Posterior cingulate gyrus (tissue), 11 donors: ENCODE results near the gene ATM.
"Not testable (repeated sequence)": the region's sequence is repeated elsewhere in the genome, so short reads cannot be mapped to it uniquely, and the experiment has no call there.

Experiments
- DNase-seq, 10 donors: peaks; one replicate each; pipeline versions ENCODE4 v3.0.0 to v3.0.0-alpha.2; 2020 to 2021; ENCODE audit warnings: mixed read lengths in 3 of 10
- intact Hi-C: fragments of 100-400 bp; cut with DNase I; formaldehyde crosslinking; loops from one replicate; pipeline ENCODE4 v1.15.1; 2023

The ATM gene

GRCh38 chr11:108253176-108253575, 30.3 kb downstream of the ATM start:
- intact Hi-C loops, result no loop called here

GRCh38 chr11:108269583-108269982, 46.7 kb downstream of the ATM start:
- intact Hi-C loops, result no loop called here

More at GRCh38 chr11:108253176-108253575, 30.3 kb downstream of the ATM start:
- DNase-seq, result no peak

GRCh38 chr11:108276985-108277616, 54.2 kb downstream of the ATM start:
- intact Hi-C loops, result not testable (repeated sequence)
- peak in 1 of 10 donors; percentile 68 for DNase-seq

More at GRCh38 chr11:108269583-108269982, 46.7 kb downstream of the ATM start:
- DNase-seq, result no peak

- DNase-seq, result no peak
- intact Hi-C loops, result no loop called here
Measured at GRCh38 chr11:108278546-108278945, 55.7 kb downstream of the ATM start.

- no peak for DNase-seq
- intact Hi-C loops, result no loop called here
Measured at GRCh38 chr11:108278954-108279353, 56.1 kb downstream of the ATM start.

GRCh38 chr11:108286370-108286769, 63.5 kb downstream of the ATM start:
- intact Hi-C loops, result no loop called here
- no peak for DNase-seq

- intact Hi-C loops, result no loop called here
- no peak for DNase-seq
Measured at GRCh38 chr11:108286956-108287355, 64.1 kb downstream of the ATM start.

GRCh38 chr11:108289066-108289465, 66.2 kb downstream of the ATM start:
- intact Hi-C loops, DNase-seq: not testable (repeated sequence)

- no peak for DNase-seq
- intact Hi-C loops, result no loop called here
Measured at GRCh38 chr11:108289699-108290098, 66.8 kb downstream of the ATM start.

GRCh38 chr11:108293229-108293628, 70.4 kb downstream of the ATM start:
- no peak for DNase-seq
- intact Hi-C loops, result no loop called here

- DNase-seq, result no peak
- intact Hi-C loops, result no loop called here
Measured at GRCh38 chr11:108302121-108302785, 79.4 kb downstream of the ATM start.

GRCh38 chr11:108307751-108308150, 84.9 kb downstream of the ATM start:
- DNase-seq, result no peak
- intact Hi-C loops, result no loop called here

- intact Hi-C loops, result no loop called here
- no peak for DNase-seq
Measured at GRCh38 chr11:108313444-108313843, 90.6 kb downstream of the ATM start.

GRCh38 chr11:108316061-108316460, 93.2 kb downstream of the ATM start:
- intact Hi-C loops, result no loop called here
- DNase-seq, result no peak

- intact Hi-C loops, result no loop called here
Measured at GRCh38 chr11:108319541-108320145, 96.8 kb downstream of the ATM start.

GRCh38 chr11:108322666-108323065, 99.8 kb downstream of the ATM start:
- intact Hi-C loops, result no loop called here
- DNase-seq, result no peak

More at GRCh38 chr11:108319541-108320145, 96.8 kb downstream of the ATM start:
- DNase-seq, result no peak

- no peak for DNase-seq
- intact Hi-C loops, result no loop called here
Measured at GRCh38 chr11:108324587-108324986, 101.7 kb downstream of the ATM start.

- DNase-seq, result no peak
- intact Hi-C loops, result no loop called here
Measured at GRCh38 chr11:108333403-108333899, 110.6 kb downstream of the ATM start.

- no peak for DNase-seq
- intact Hi-C loops, result no loop called here
Measured at GRCh38 chr11:108338750-108339149, 115.9 kb downstream of the ATM start.

- intact Hi-C loops, result no loop called here
- no peak for DNase-seq
Measured at GRCh38 chr11:108340973-108341372, 118.1 kb downstream of the ATM start.

GRCh38 chr11:108341654-108342053, 118.8 kb downstream of the ATM start:
- intact Hi-C loops, result no loop called here
- no peak for DNase-seq

GRCh38 chr11:108343714-108344113, 120.8 kb downstream of the ATM start:
- no peak for DNase-seq
- intact Hi-C loops, result no loop called here
